Fibroblast of gingiva (primary cell): ENCODE data around the gene PCDHA4.
"Not testable (repeated sequence)": the region's sequence is repeated elsewhere in the genome, so short reads cannot be mapped to it uniquely, and the experiment has no call there.

Source experiments
- DNase-seq: peaks from one replicate; pipeline ENCODE4 v3.0.0-alpha.2; 2011; ENCODE audit warnings: low read depth

PCDHA4 gene

GRCh38 chr5:140821375-140822280 is 14.8 kb downstream of the PCDHA4 start, which contains the start of gene PCDHA5:
PCDHA5 (plus strand) TSS chr5:140821613.
- DNase-seq, result no peak

- no peak for DNase-seq
Observed at GRCh38 chr5:140822281-140822629, 15.4 kb downstream of the PCDHA4 start.

- not testable (repeated sequence) for DNase-seq
Observed at GRCh38 chr5:140822969-140823368, 16.1 kb downstream of the PCDHA4 start.

- DNase-seq, result no peak
Observed at GRCh38 chr5:140823475-140823874, 16.6 kb downstream of the PCDHA4 start.

- no peak for DNase-seq
Observed at GRCh38 chr5:140827704-140828361, 21.0 kb downstream of the PCDHA4 start, which contains the start of gene PCDHA6. PCDHA6 (plus strand) TSS chr5:140827960; CDS start chr5:140828092, 132 bp downstream.

- DNase-seq, result no peak
Observed at GRCh38 chr5:140828362-140828737, 21.5 kb downstream of the PCDHA4 start.

GRCh38 chr5:140829511-140830501 is 22.9 kb downstream of the PCDHA4 start:
- DNase-seq, result not testable (repeated sequence)

GRCh38 chr5:140833993-140834392 is 27.1 kb downstream of the PCDHA4 start, which contains the start of gene PCDHA7:
PCDHA7 (plus strand) TSS chr5:140834269; CDS start chr5:140834384, 115 bp downstream.
- DNase-seq, result no peak

GRCh38 chr5:140834439-140835008 is 27.7 kb downstream of the PCDHA4 start:
- DNase-seq, result not testable (repeated sequence)

GRCh38 chr5:140835622-140836510 is 29.0 kb downstream of the PCDHA4 start:
- DNase-seq, result no peak

GRCh38 chr5:140840978-140841962 is 34.4 kb downstream of the PCDHA4 start, which contains the start of gene PCDHA8:
PCDHA8 (plus strand) TSS chr5:140841187; CDS start chr5:140841322, 135 bp downstream.
- DNase-seq, result no peak

- no peak for DNase-seq
Observed at GRCh38 chr5:140842798-140843733, 36.2 kb downstream of the PCDHA4 start.

- not testable (repeated sequence) for DNase-seq
Observed at GRCh38 chr5:140848139-140849102, 41.6 kb downstream of the PCDHA4 start, which contains the start of gene PCDHA9. PCDHA9 (plus strand) TSS chr5:140848382; CDS start chr5:140848496, 114 bp downstream.

- not testable (repeated sequence) for DNase-seq
Observed at GRCh38 chr5:140849831-140850634, 43.2 kb downstream of the PCDHA4 start.
